ENCODE results near the gene ADARB2.

DNA sequence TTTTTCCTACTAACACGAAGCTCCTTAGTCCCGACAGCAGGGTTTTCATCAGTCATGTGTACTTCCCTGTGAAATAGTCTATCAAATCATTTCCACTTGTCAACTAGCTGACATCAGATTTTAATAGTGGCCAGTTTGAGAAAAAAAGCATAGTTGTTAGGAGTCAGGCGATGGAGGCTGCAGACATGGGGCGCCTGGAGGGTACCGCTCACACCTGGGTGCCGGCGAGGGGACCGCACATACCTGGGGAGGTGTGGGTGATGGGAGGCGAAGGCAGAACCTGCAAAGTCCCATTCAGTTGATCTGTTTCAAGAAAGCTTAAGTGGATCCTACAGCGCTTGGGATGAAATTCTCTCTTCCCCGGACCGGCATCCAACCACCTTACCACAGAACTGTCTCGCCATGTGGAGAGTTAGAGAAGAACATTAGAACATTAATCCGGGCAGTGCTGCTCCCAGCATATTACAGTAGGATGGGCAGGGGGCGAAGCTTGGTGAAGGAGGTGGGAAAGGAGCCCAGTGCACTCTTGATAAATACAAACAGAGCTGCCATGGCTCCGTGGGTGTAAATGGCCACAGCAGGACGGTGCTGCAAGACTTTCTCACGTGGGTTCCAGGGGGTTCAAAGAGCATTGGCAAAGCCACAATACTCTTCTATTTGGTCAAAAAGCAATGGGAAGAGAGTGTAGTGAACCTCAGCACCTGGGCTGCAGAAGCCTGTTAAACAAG lies 24.2 kb downstream of the ADARB2 start:
- TF ChIP-seq, protein P1, sequence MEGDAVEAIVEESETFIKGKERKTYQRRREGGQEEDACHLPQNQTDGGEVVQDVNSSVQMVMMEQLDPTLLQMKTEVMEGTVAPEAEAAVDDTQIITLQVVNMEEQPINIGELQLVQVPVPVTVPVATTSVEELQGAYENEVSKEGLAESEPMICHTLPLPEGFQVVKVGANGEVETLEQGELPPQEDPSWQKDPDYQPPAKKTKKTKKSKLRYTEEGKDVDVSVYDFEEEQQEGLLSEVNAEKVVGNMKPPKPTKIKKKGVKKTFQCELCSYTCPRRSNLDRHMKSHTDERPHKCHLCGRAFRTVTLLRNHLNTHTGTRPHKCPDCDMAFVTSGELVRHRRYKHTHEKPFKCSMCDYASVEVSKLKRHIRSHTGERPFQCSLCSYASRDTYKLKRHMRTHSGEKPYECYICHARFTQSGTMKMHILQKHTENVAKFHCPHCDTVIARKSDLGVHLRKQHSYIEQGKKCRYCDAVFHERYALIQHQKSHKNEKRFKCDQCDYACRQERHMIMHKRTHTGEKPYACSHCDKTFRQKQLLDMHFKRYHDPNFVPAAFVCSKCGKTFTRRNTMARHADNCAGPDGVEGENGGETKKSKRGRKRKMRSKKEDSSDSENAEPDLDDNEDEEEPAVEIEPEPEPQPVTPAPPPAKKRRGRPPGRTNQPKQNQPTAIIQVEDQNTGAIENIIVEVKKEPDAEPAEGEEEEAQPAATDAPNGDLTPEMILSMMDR (IDR thresholded peaks at IDR 0.05) = no peak
- no peak for TF ChIP-seq ZFX (IDR thresholded peaks at IDR 0.05; ENCODE audit: borderline replicate concordance)
